Natural killer cell (primary cell): ENCODE measurements around the gene REC8. TPM values are rescaled to one million over a fixed set of nuclear protein-coding genes. Genes with fewer than 3 reads are reported as not detected.

ENCODE experiments used
- ATAC-seq, 3 donors: fragments of 150-1000 bp in 2 of 3; fragments of 200-7000 bp in 1 of 3; cut with Tn5 transposase; 1 replicate in 1 of 3; 2 replicates in 2 of 3; pipeline ENCODE4 v1.10.0; 2021; ENCODE audit warnings: mild to moderate bottlenecking in 2 of 3, moderate library complexity in 2 of 3
- DNase-seq, 2 donors: peaks; one replicate each; pipeline versions ENCODE4 v3.0.0 to v3.0.0-alpha.2; 2013 to 2021; ENCODE audit warnings: mixed read lengths in 1 of 2
- H3K27ac ChIP-seq: one replicate; pipeline ENCODE4 v1.5.1; 2013; ENCODE audit warnings: mild to moderate bottlenecking, low read length
- H3K27me3 ChIP-seq: one replicate; pipeline ENCODE4 v1.6.1; 2013; ENCODE audit warnings: low read length; ENCODE audit not compliant: control insufficient read depth, insufficient read depth
- H3K36me3 ChIP-seq: one replicate; pipeline ENCODE4 v1.6.1; 2013; ENCODE audit warnings: low read length; ENCODE audit not compliant: control insufficient read depth, insufficient read depth
- H3K4me1 ChIP-seq: one replicate; pipeline ENCODE4 v1.6.1; 2013; ENCODE audit warnings: low read length; ENCODE audit not compliant: control insufficient read depth, insufficient read depth
- H3K4me3 ChIP-seq: one replicate; pipeline ENCODE4 v1.5.1; 2013; ENCODE audit warnings: low read length
- H3K9me3 ChIP-seq: one replicate; pipeline ENCODE4 v1.6.1; 2013; ENCODE audit warnings: low read length; ENCODE audit not compliant: control insufficient read depth, insufficient read depth
- H3K27ac Mint-ChIP-seq, 2 donors: one replicate each; pipeline ENCODE4 v1.8.0; 2022; ENCODE audit warnings: mild to moderate bottlenecking in 2 of 2, mixed read lengths in 2 of 2, moderate library complexity in 1 of 2
- H3K27me3 Mint-ChIP-seq, 2 donors: one replicate each; pipeline ENCODE4 v1.8.0; 2022; ENCODE audit warnings: low read depth in 2 of 2, mixed read lengths in 2 of 2
- H3K36me3 Mint-ChIP-seq: one replicate; pipeline ENCODE4 v1.8.0; 2022; ENCODE audit warnings: mixed read lengths
- H3K4me1 Mint-ChIP-seq, 2 donors: one replicate each; pipeline ENCODE4 v1.8.0; 2022; ENCODE audit warnings: mixed read lengths in 2 of 2
- H3K4me3 Mint-ChIP-seq: one replicate; pipeline ENCODE4 v1.8.0; 2022; ENCODE audit warnings: mild to moderate bottlenecking, moderate library complexity, mixed read lengths
- H3K9me3 Mint-ChIP-seq, 2 donors: one replicate each; pipeline ENCODE4 v1.8.0; 2022; ENCODE audit warnings: mixed read lengths in 2 of 2
- CTCF ChIP-seq: fragments of 200-600 bp; IDR thresholded peaks from one replicate; pipeline ENCODE4 v1.8.0; 2022; ENCODE audit warnings: antibody characterized with exemption
- WGBS: methylation state at CpG from one replicate; pipeline ENCODE4 v1.1.7; 2013; ENCODE audit warnings: missing lambda C conversion rate; ENCODE audit not compliant: insufficient coverage; 5-methylcytosine and 5-hydroxymethylcytosine counted together
- intact Hi-C: fragments of 100-400 bp; cut with micrococcal nuclease; formaldehyde crosslinking; loops from one replicate; pipeline ENCODE4 v1.14.2; 2022
- total RNA-seq, 4 donors: library from RNA; stranded (reverse); fragments of 120-200 nt in 1 of 4; gene quantifications; one replicate each; pipeline versions ENCODE4 v1.2.3 to v1.2.4, GENCODE V29; 2013 to 2022

Gene REC8
- total RNA-seq, 3 donors from 2014 or later (not counting 1 experiment from before 2014, with no cell fraction given): 77.7 to 138 (median 103) TPM

- Mint-ChIP-seq H3K4me1 (peaks cover 53 to 79% of the 10 kb centered on the region in 2 donors), H3K4me3 (peak overlapping the region; percentile 62), H3K27ac (peak overlapping the region; percentile 94), H3K9me3 (no peaks in the 10 kb centered on the region), H3K36me3 (peaks cover 7% of the 10 kb centered on the region), H3K27me3 (no peaks in the 10 kb centered on the region)
- WGBS: 75% methylated on average over 1 of the region's 1 CpG
- intact Hi-C loops: no loop called here
- DNase-seq (no peak), ATAC-seq (no peak)
- Histone ChIP-seq H3K9me3 (no peaks in the 10 kb centered on the region), H3K4me1 (peaks cover 48% of the 10 kb centered on the region), H3K27ac (no peak overlapping the region), H3K36me3 (peaks cover 25% of the 10 kb centered on the region), H3K27me3 (no peaks in the 10 kb centered on the region), H3K4me3 (no peak overlapping the region)
- TF ChIP-seq CTCF: no peak
These were observed 27.4 kb upstream of the REC8 start for GRCh38 chr14:24144451-24144850.

GRCh38 chr14:24145219-24145618 lies 26.7 kb upstream of the REC8 start:
- 100% methylated on average over 1 of the region's 2 CpGs for WGBS
- Mint-ChIP-seq H3K4me3 (peak overlapping the region; percentile 97), H3K27me3 (no peaks in the 10 kb centered on the region), H3K36me3 (peaks cover 7% of the 10 kb centered on the region), H3K9me3 (no peaks in the 10 kb centered on the region), H3K27ac (peak overlapping the region; percentile 94), H3K4me1 (peaks cover 56 to 80% of the 10 kb centered on the region in 2 donors)
- Histone ChIP-seq H3K4me3 (no peak overlapping the region), H3K36me3 (peaks cover 30% of the 10 kb centered on the region), H3K4me1 (peaks cover 43% of the 10 kb centered on the region), H3K27ac (no peak overlapping the region), H3K27me3 (no peaks in the 10 kb centered on the region), H3K9me3 (no peaks in the 10 kb centered on the region)
- DNase-seq: no peak
- ATAC-seq: no peak
- intact Hi-C loops: no loop called here
- TF ChIP-seq CTCF: no peak

DNA sequence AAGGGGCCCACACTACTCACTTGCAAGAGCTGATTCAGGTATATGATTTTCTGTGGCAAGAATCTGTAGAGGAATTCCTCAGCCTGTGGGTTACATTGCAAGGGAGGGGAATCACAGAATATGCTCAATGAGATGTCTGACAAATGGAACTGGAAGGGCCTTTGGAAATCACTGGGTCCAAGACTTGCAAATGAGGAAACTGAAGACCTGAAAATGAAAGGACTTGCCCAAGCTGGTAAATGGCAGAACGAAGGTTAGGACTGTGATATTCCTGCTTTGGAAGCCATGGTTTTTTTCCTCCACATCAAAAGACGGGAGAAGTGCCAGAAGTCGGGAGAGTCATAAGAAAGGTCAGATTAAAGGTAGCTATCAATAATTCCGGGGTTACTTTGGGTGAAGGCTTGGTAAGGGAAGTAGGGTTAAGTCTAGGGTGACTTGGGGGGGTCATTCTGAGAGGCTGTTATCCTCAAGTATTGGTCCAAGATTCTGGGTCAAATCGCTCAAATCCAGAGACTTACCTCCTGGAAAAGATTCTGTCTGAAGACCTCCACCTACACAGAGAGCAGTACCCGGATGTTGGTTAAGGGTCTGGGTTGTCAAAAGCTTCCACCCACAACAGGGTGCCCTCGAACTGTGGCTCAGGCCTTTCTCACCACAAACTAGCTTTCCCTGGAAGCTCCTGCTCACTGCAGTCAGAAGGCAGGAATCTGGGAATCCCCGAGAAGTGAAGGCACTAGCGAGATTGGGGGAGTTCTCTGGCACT lies 26.0 kb upstream of the REC8 start:
- Histone ChIP-seq H3K9me3 (no peaks in the 10 kb centered on the region), H3K4me1 (peaks cover 36% of the 10 kb centered on the region), H3K4me3 (peak overlapping the region; percentile 91), H3K27me3 (no peaks in the 10 kb centered on the region), H3K27ac (peak overlapping the region; percentile 88), H3K36me3 (peaks cover 36% of the 10 kb centered on the region)
- Mint-ChIP-seq H3K9me3 (no peaks in the 10 kb centered on the region), H3K27ac (peak overlapping the region; percentile 94), H3K4me3 (peak overlapping the region; percentile 97), H3K4me1 (peaks cover 58 to 82% of the 10 kb centered on the region in 2 donors), H3K27me3 (no peaks in the 10 kb centered on the region), H3K36me3 (peaks cover 7% of the 10 kb centered on the region)
- no peak for TF ChIP-seq CTCF
- DNase-seq (no peak), ATAC-seq (no peak)
- intact Hi-C loops: loop anchor here (1.0 to 2.0 kb wide), 3 partner anchors 15 to 67 kb away; partner anchors contain the start of genes CHMP4A, IPO4 and IRF9
- WGBS: 6% methylated on average over 8 of the region's 9 CpGs
